ENCODE data around the gene CDC42EP4.

Gene CDC42EP4

DNA sequence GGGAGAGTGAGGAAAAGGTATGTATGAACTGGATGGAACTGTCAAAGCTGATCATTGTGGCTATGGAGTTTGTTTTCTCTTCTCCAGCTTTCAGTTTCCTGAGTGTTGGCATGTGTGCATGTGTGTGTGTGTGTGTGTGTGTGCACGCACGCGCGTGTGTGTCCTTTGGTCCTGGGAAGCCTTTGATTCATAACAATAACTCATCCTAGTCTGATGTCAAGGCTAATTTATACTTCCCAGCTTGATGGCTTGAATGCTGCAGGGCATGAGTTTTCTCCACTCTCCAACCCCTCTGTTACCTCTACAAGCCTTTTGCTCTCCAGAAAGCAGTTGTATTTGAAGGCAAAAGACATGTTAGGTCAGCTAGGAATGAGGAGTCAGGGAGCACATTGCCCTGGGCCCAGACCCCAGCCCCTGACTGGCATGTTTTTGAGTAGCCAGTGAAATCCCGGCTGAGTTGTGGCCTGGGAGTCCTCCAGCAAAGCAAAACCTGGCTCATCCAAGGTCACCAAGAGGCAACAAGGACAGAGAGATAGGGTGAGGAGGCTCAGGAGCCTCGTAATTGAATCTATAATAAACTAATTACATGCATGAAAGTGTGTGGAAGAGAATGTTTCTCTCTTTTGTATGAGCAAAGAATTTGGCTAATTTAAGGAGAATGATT lies 8.9 kb upstream of the CDC42EP4 start:
- TF ChIP-seq, protein P1, sequence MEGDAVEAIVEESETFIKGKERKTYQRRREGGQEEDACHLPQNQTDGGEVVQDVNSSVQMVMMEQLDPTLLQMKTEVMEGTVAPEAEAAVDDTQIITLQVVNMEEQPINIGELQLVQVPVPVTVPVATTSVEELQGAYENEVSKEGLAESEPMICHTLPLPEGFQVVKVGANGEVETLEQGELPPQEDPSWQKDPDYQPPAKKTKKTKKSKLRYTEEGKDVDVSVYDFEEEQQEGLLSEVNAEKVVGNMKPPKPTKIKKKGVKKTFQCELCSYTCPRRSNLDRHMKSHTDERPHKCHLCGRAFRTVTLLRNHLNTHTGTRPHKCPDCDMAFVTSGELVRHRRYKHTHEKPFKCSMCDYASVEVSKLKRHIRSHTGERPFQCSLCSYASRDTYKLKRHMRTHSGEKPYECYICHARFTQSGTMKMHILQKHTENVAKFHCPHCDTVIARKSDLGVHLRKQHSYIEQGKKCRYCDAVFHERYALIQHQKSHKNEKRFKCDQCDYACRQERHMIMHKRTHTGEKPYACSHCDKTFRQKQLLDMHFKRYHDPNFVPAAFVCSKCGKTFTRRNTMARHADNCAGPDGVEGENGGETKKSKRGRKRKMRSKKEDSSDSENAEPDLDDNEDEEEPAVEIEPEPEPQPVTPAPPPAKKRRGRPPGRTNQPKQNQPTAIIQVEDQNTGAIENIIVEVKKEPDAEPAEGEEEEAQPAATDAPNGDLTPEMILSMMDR (IDR thresholded peaks at IDR 0.05; ENCODE audit: control insufficient read depth, insufficient read depth, low read depth, low read length, missing control alignments): no peak

GRCh38 chr17:73319766-73320165 lies 8.0 kb upstream of the CDC42EP4 start:
- no peak for DNase-seq (ENCODE audit: low read depth)

More for the DNA sequence above, 8.9 kb upstream of the CDC42EP4 start:
- no peak overlapping the region for H3K4me3 ChIP-seq (ENCODE audit: control insufficient read depth, low read depth, low read length)
- no peak for DNase-seq (ENCODE audit: low read depth)

DNA sequence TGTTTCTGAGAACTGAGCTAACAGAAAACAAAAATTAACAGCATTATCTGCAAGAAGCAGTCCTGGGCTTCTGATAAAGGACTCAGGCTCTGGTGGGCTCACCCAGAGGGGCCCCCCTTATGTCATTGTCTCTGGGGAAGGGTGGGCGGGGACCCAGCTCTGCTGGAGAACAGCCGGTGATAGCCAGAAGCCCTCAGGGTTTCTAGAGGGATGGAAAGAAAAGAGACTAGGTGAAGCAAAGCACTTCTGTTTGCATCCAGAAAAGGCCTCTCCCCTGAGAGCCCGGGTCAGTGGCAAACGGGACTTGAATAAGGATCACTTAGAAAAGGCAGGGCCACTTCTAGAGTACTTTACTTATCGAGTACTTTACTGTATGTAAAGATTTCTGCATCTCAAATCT lies 7.0 kb upstream of the CDC42EP4 start:
- no peak overlapping the region for H3K4me3 ChIP-seq (ENCODE audit: control insufficient read depth, low read depth, low read length)
- DNase-seq (ENCODE audit: low read depth): no peak
- TF ChIP-seq, protein P1 (IDR thresholded peaks at IDR 0.05; ENCODE audit: control insufficient read depth, insufficient read depth, low read depth, low read length, missing control alignments): no peak

More at GRCh38 chr17:73319766-73320165, 8.0 kb upstream of the CDC42EP4 start:
- TF ChIP-seq, protein P1 (IDR thresholded peaks at IDR 0.05; ENCODE audit: control insufficient read depth, insufficient read depth, low read depth, low read length, missing control alignments): no peak
- H3K4me3 ChIP-seq (ENCODE audit: control insufficient read depth, low read depth, low read length): no peak overlapping the region

DNA sequence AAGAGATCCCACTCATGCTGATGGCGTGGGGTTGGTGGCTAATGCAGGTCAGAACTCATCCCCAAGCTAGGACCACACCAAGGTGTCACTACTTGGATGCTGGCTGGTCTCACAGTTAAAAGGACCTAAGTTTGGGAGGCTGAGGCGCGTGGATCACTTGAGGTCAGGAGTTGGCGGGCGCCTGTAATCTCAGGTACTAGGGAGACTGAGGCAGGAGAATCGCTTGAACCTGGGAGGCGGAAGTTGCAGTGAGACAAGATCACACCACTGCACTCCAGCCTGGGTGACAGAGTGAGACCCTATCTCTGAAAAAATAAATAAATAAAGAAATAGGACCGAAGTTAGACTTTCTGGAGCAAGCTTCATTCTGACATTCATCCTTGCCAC lies 6.6 kb upstream of the CDC42EP4 start:
- DNase-seq (ENCODE audit: low read depth): no peak
- H3K4me3 ChIP-seq (ENCODE audit: control insufficient read depth, low read depth, low read length): no peak overlapping the region
- TF ChIP-seq, protein P1 (IDR thresholded peaks at IDR 0.05; ENCODE audit: control insufficient read depth, insufficient read depth, low read depth, low read length, missing control alignments): no peak

GRCh38 chr17:73317513-73318426 lies 6.0 kb upstream of the CDC42EP4 start:
- no peak for DNase-seq (ENCODE audit: low read depth)
- TF ChIP-seq, protein P1 (IDR thresholded peaks at IDR 0.05; ENCODE audit: control insufficient read depth, insufficient read depth, low read depth, low read length, missing control alignments): no peak
- no peak overlapping the region for H3K4me3 ChIP-seq (ENCODE audit: control insufficient read depth, low read depth, low read length)

GRCh38 chr17:73316919-73317505 lies 5.2 kb upstream of the CDC42EP4 start:
- TF ChIP-seq, protein P1 (IDR thresholded peaks at IDR 0.05; ENCODE audit: control insufficient read depth, insufficient read depth, low read depth, low read length, missing control alignments): no peak
- no peak overlapping the region for H3K4me3 ChIP-seq (ENCODE audit: control insufficient read depth, low read depth, low read length)
- no peak for DNase-seq (ENCODE audit: low read depth)
